NCI-H2029 (cell line): ENCODE results near the gene SMYD2.
A peak's percentile ranks its signal among the peaks of the same experiment; 100 is the strongest.

Experiments
- DNase-seq: peaks from one replicate; lab custom pipeline; 2025; lab: John Stamatoyannopoulos, UW

The SMYD2 gene

GRCh38 chr1:214281021-214281719 lies at the start of gene SMYD2:
SMYD2 (plus strand) TSS chr1:214281159; CDS start chr1:214281255, 96 bp downstream.
- peak; percentile 68 for DNase-seq

- DNase-seq: no peak
Observed at GRCh38 chr1:214233856-214234634, 46.9 kb upstream of the SMYD2 start.

GRCh38 chr1:214234635-214235025 lies 46.3 kb upstream of the SMYD2 start:
- DNase-seq: peak; percentile 83

DNA sequence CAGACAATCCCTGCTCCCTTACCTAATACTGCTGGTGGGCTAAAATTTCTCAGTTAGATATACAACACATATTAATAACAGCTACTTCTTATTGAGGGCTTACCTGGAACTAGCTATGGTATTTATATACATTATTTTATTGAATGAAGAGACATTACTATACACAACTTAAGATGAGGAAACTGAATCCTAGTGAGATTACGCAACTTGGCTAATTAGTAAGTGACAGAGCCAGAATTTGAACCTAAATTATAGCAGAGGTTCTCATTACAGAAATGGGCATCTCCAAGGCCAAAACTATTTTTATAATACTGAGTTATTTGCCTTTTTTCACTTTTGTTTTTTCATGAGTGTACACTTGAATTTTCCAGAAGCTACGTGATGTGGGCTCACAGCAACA lies 44.5 kb upstream of the SMYD2 start:
- no peak for DNase-seq

- DNase-seq: no peak
Observed at GRCh38 chr1:214241060-214241459, 39.9 kb upstream of the SMYD2 start.

- DNase-seq: no peak
Observed at GRCh38 chr1:214244252-214244651, 36.7 kb upstream of the SMYD2 start.

DNA sequence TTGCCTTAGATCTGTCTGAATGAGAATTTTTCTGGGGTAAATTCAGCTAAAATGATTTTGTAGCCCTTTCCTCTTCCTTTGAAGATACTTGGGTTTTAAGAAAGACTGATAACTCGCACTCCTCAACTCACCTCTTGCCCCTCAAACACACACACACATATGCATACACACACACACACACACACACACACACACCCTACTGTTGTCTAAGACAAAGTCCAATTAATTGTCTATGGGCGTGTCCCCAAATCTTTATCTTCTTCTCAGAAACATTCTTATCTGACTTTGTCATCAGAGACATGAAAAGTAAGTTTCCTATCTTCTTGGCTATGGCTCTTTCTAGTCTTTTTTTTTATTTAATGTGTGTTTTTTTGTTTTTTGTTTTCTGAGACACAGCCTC lies 36.1 kb upstream of the SMYD2 start:
- DNase-seq: no peak

GRCh38 chr1:214247501-214248041 lies 33.4 kb upstream of the SMYD2 start:
- DNase-seq: no peak

- no peak for DNase-seq
Observed at GRCh38 chr1:214248311-214249085, 32.5 kb upstream of the SMYD2 start.

- DNase-seq: no peak
Observed at GRCh38 chr1:214249651-214250050, 31.3 kb upstream of the SMYD2 start.

GRCh38 chr1:214251354-214251753 lies 29.6 kb upstream of the SMYD2 start:
- DNase-seq: no peak

- no peak for DNase-seq
Observed at GRCh38 chr1:214255509-214255908, 25.4 kb upstream of the SMYD2 start.

DNA sequence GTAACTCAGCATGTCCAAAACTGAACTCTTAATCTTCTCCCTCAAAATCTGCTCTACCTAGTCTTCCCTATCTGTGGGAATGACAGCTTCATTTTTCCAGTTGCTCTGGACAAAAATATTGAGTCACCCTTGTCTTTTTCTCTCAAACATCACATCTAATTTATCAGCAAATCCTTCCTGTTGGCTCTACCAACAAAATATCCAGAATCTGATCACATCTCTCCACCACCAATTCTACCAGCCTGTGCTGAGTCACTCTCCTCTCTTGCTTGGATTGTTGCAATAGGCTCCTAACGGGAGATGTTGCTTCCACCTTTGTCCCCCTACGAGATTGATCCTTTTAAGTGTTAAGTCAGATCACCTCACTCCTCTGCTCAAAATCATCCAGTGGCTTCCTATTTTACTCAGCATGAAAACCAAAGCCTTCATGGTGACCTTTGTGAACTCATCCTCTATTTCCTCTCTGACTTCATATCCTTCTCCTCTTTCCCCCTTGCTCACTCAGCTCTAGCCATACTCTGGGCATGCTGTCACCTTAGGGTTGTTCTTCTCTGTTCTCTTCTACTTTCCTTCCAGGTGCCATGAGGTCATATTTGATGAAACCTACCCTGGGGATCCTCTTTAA lies 21.5 kb upstream of the SMYD2 start:
- no peak for DNase-seq

DNA sequence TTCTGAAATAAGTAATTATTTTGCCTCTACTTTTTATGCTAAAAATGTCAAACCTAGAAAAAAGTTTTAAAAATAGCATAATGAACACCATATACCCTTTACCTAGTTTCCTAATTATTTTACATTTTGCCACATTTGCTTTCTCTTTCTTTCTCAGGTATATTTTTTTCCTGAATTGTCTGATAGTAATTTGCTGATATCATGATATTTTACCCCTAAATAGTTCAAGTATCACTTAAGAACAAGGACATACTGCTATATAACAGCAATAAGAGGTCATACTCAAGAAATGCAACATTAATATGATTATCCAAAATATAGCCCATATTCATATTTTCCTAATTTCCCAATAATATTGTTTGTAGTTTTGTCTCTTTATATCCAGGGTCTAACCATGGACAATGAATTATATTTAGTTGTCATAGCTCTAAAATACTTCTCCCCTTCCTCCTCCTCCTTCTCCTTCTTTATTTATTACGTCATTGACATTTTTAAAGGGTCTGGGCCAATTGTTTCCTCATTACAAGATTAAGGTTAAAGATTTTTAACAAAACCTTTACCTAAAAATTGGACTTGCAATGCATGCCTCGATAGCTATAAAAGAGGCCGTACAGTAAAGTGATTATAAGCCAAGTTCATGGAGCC lies 20.3 kb upstream of the SMYD2 start:
- no peak for DNase-seq

DNA sequence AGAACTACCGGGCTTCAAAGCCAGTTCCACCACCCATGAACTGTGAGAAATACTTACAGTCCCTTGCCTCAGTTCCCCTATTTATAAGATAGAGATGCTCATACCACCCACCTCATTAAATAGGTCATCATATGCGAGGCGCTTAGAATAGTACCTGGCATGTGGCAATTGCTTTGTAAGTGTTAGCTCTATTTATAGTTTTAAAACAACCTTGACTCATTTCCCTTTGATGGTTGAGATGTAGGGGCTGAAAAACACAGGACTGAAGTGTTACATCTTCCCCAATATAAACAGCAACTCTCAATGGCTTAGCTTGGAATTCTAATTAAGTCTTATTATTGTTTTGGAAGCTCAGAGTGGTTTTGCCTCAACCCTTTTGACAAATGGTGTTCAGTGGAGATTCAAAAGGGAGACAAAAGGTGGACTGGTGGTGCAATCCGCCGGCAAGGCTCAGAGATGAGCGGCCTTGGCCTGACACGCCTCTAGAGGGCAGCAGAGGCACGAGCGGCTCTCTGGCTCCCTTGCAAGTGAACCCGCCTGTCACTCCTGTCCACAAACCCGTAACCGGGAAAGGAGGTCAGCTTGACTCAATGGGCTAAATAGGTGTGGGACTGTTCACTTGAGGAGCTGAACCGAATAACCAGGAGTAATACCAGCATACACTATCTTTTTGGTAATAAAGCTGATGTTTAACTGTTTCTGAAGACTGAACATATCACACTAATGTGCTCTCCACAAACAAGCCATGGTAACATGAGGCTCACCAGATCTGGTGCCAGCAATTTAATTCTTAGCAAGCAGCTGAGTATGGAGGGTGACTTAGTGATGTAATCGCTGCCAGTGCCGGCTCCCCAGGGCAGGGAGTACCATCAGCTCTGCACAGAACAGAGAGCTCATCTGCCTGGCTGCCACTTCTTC lies 19.5 kb upstream of the SMYD2 start:
- peak; percentile 74 for DNase-seq

- peak; percentile 54 for DNase-seq
Observed at GRCh38 chr1:214264196-214264595, 16.8 kb upstream of the SMYD2 start.

DNA sequence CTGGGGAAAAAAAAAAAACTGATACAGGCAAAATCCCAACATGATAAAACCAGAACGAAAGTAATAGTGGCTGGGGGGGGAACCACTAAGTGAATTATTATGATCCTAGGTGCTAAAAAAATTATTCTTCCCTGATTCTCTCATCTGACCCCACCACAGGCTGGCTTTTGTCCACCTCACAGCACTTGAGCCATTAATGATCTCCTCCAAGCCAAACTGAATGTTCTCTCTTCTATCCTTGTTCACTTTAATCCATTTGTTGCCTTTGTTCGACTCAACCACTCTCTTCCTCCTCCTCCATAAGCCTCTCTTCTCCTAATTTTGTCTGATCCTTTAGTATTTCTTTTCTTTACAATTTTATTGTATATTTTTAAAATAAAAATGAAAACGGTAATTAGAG lies 16.0 kb upstream of the SMYD2 start:
- DNase-seq: no peak

DNA sequence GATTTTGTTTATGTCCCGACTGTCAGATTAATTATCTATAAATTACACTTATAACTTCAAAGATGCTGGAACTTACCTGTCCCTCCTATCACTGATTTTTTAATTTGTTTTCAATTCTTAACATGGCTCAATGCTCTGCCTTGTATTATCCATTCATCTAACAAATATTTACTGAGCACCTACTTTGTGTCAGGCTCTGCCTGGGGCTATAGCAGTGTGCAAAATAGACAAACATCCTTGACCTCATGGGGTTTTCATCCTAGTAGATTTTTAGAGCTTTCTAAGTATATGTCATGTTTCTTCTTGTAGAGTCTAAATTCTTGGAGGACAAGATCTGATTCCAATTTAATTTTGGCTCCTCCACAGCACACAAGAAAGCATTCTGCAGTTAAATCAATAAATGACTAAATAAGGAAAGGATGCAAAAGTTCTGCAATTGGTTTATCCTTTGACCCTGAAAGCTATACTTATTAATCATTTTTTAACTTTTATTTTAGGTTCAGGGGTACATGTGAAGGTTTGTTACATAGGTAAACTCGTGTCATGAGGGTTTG lies 10.8 kb upstream of the SMYD2 start:
- DNase-seq: no peak

GRCh38 chr1:214271174-214271858 lies 9.6 kb upstream of the SMYD2 start:
- no peak for DNase-seq
